ENCODE data around the gene SENP8.

The SENP8 gene

GRCh38 chr15:72167445-72167844 is 49.2 kb downstream of the SENP8 start:
- Histone ChIP-seq H3K4me3 (ENCODE audit: insufficient read depth, low read length, poor library complexity, severe bottlenecking) (no peak overlapping the region), H3K9me3 (ENCODE audit: insufficient read depth, low read length) (no peaks in the 10 kb centered on the region), H3K36me3 (ENCODE audit: low read length) (no peaks in the 10 kb centered on the region), H3K27ac (ENCODE audit: low read depth, low read length) (no peak overlapping the region), H3K4me2 (ENCODE audit: low read depth, low read length, poor library complexity, severe bottlenecking) (no peak overlapping the region), H3K9ac (ENCODE audit: low read length) (no peak overlapping the region), H4K20me1 (ENCODE audit: low read depth, low read length) (no peaks in the 10 kb centered on the region), H2AFZ (ENCODE audit: low read depth, low read length, severe bottlenecking) (no peak overlapping the region), H3K79me2 (ENCODE audit: insufficient read depth, low read length) (no peaks in the 10 kb centered on the region), H3K9me2 (replicated peaks; ENCODE audit: insufficient read depth, low read length) (no peaks in the 10 kb centered on the region), H3F3A (ENCODE audit: insufficient read depth) (no peaks in the 10 kb centered on the region), H3K27me3 (ENCODE audit: low read length) (no peaks in the 10 kb centered on the region)
- TF ChIP-seq CTCF (IDR thresholded peaks at IDR 0.05; ENCODE audit: insufficient read depth, low read length, poor library complexity, severe bottlenecking) (no peak), EZH2phosphoT487 (conservative IDR thresholded peaks at IDR 0.05; ENCODE audit: low read length) (no peak)

- Histone ChIP-seq H3K9ac (ENCODE audit: low read length) (no peak overlapping the region), H3K36me3 (ENCODE audit: low read length) (no peaks in the 10 kb centered on the region), H3K9me2 (replicated peaks; ENCODE audit: insufficient read depth, low read length) (no peaks in the 10 kb centered on the region), H2AFZ (ENCODE audit: low read depth, low read length, severe bottlenecking) (no peak overlapping the region), H3K79me2 (ENCODE audit: insufficient read depth, low read length) (no peaks in the 10 kb centered on the region), H3K4me3 (ENCODE audit: insufficient read depth, low read length, poor library complexity, severe bottlenecking) (no peak overlapping the region), H3K27me3 (ENCODE audit: low read length) (no peaks in the 10 kb centered on the region), H3F3A (ENCODE audit: insufficient read depth) (no peaks in the 10 kb centered on the region), H3K9me3 (ENCODE audit: insufficient read depth, low read length) (no peaks in the 10 kb centered on the region), H3K4me2 (ENCODE audit: low read depth, low read length, poor library complexity, severe bottlenecking) (no peak overlapping the region), H3K27ac (ENCODE audit: low read depth, low read length) (no peak overlapping the region), H4K20me1 (ENCODE audit: low read depth, low read length) (no peaks in the 10 kb centered on the region)
- no peak for TF ChIP-seq EZH2phosphoT487 (conservative IDR thresholded peaks at IDR 0.05; ENCODE audit: low read length)
- no peak for TF ChIP-seq CTCF (IDR thresholded peaks at IDR 0.05; ENCODE audit: insufficient read depth, low read length, poor library complexity, severe bottlenecking)
These were observed 50.1 kb downstream of the SENP8 start for GRCh38 chr15:72168131-72168807.

GRCh38 chr15:72168808-72169190 is 50.6 kb downstream of the SENP8 start:
- no peak overlapping the region for H3K27ac ChIP-seq (ENCODE audit: low read depth, low read length)
- no peak overlapping the region for H3K4me2 ChIP-seq (ENCODE audit: low read depth, low read length, poor library complexity, severe bottlenecking)
- no peaks in the 10 kb centered on the region for H3K36me3 ChIP-seq (ENCODE audit: low read length)
- H3K9ac ChIP-seq (ENCODE audit: low read length): no peak overlapping the region
- no peaks in the 10 kb centered on the region for H3K27me3 ChIP-seq (ENCODE audit: low read length)
- H3K9me3 ChIP-seq (ENCODE audit: insufficient read depth, low read length): no peaks in the 10 kb centered on the region
- no peaks in the 10 kb centered on the region for H3K79me2 ChIP-seq (ENCODE audit: insufficient read depth, low read length)
- TF ChIP-seq CTCF (IDR thresholded peaks at IDR 0.05; ENCODE audit: insufficient read depth, low read length, poor library complexity, severe bottlenecking) (no peak), EZH2phosphoT487 (conservative IDR thresholded peaks at IDR 0.05; ENCODE audit: low read length) (no peak)
- H3K4me3 ChIP-seq (ENCODE audit: insufficient read depth, low read length, poor library complexity, severe bottlenecking): no peak overlapping the region
- H2AFZ ChIP-seq (ENCODE audit: low read depth, low read length, severe bottlenecking): no peak overlapping the region
- H4K20me1 ChIP-seq (ENCODE audit: low read depth, low read length): no peaks in the 10 kb centered on the region
- no peaks in the 10 kb centered on the region for H3K9me2 ChIP-seq (replicated peaks; ENCODE audit: insufficient read depth, low read length)
- no peaks in the 10 kb centered on the region for H3F3A ChIP-seq (ENCODE audit: insufficient read depth)
